GM12892 (cell line): ENCODE results near the gene RABL6.

ENCODE experiments used
- POLR2A ChIP-seq: IDR thresholded peaks from 2 replicates; pipeline ENCODE4 v1.6.1; 2011; ENCODE audit warnings: low read depth, low read length, control low read depth
- POLR2AphosphoS5 ChIP-seq: IDR thresholded peaks from 2 replicates; pipeline ENCODE4 v1.6.1; 2011; ENCODE audit warnings: low read depth, low read length, control low read depth

GRCh38 chr9:136856079-136856476 lies 48.3 kb downstream of the RABL6 start:
- TF ChIP-seq POLR2AphosphoS5: no peak
- TF ChIP-seq POLR2A: no peak
